ENCODE results near the gene MT1F. TPM values are rescaled to one million over a fixed set of nuclear protein-coding genes. Genes with fewer than 3 reads are reported as not detected.

MT1F gene
- total and polyA plus RNA-seq, 9 of the 15 experiments (the other 6 are each of a cell fraction or from before 2014, with no cell fraction given), result 0.18 to 0.68 (median 0.29) TPM; not detected in 5

DNA sequence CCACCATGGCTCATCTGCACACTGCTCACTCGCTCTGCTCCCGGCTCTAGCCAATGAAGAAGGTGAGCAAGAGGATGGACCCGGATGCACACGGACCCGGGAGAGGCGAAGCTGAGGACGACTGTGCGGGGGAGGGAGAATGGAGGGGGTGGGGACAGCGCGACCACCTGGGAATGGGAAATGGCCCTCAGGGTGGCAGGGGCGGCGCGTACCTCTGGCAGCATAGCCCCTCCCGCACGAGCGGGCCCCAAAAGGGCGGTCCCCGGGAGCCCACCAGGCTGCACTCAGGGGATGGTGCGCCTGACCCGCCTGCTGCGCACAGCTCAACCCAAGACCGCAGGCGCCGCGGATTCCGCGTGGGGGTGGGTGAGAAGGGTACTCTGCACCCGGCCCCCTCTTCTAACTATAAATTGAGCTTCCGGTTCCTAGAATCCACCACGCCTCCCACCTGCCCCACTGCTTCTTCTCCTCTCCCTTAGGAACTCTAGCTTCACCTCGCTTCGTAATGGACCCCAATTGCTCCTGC, 18.0 kb downstream of the MT1F start:
- H3K4me1 ChIP-seq (replicated peaks in 1 of 2; ENCODE audit: control insufficient read depth in 2 of 2, insufficient read depth in 2 of 2, low read length in 2 of 2), result peaks cover 0 to 6% of the 10 kb centered on the region in 2 experiments; a peak in 1 of 5 replicates
- H3K4me2 ChIP-seq (ENCODE audit: insufficient read depth, low read length), result peak overlapping the region; percentile 37; the same call in 1 of the 2 replicates
- H3K4me3 ChIP-seq, result no peak overlapping the region
- H3K27me3 ChIP-seq (ENCODE audit: control insufficient read depth in 2 of 2, insufficient read depth in 2 of 2, low read length in 2 of 2), result peaks cover 18 to 40% of the 10 kb centered on the region in 2 experiments
- ChIA-PET CTCF (ENCODE audit: low intra/inter-chr PET ratio) (interaction anchor here (0.5 kb wide), 1 partner anchor 24 kb away, joined by 5 read pairs; no protein-coding TSS in a partner anchor), POLR2A (interaction anchor here (0.7 kb wide), 1 partner anchor 10 kb away, joined by 4 read pairs; no protein-coding TSS in a partner anchor)
- TF ChIP-seq, protein P1, sequence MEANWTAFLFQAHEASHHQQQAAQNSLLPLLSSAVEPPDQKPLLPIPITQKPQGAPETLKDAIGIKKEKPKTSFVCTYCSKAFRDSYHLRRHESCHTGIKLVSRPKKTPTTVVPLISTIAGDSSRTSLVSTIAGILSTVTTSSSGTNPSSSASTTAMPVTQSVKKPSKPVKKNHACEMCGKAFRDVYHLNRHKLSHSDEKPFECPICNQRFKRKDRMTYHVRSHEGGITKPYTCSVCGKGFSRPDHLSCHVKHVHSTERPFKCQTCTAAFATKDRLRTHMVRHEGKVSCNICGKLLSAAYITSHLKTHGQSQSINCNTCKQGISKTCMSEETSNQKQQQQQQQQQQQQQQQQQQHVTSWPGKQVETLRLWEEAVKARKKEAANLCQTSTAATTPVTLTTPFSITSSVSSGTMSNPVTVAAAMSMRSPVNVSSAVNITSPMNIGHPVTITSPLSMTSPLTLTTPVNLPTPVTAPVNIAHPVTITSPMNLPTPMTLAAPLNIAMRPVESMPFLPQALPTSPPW (CRISPR knock-in tag; IDR thresholded peaks at IDR 0.05), result 0 out of 2 replicates have a peak, but pooled peaks have one; percentile 16
- no peak for TF ChIP-seq ETV1 (tag; conservative IDR thresholded peaks at IDR 0.05; ENCODE audit: low read depth)
- no peaks in the 10 kb centered on the region for H3K9me1 ChIP-seq (ENCODE audit: control insufficient read depth, insufficient read depth, low read length)
- no TSS peak for BruUV-seq (replicated peaks)
- H4K20me1 ChIP-seq (replicated peaks; ENCODE audit: control insufficient read depth, insufficient read depth, low read length), result peaks cover 3% of the 10 kb centered on the region; the same call in 1 of the 2 replicates
- no peak overlapping the region for H3K9ac ChIP-seq (ENCODE audit: insufficient read depth in 1 of 2, low read depth in 2 of 2, low read length in 2 of 2)
- no peaks in the 10 kb centered on the region for H3K9me3 ChIP-seq (replicated peaks; ENCODE audit: control insufficient read depth, insufficient read depth, low read depth, low read length)
- ATAC-seq (no peak; the same call in 2 of the 3 replicates), DNase-seq (ENCODE audit: extremely low read depth in 1 of 4, low spot score in 3 of 4) (peak in 1 of 4 experiments; percentile 15), FAIRE-seq (no peak)
- no peaks in the 10 kb centered on the region for H3K79me2 ChIP-seq (ENCODE audit: control insufficient read depth, insufficient read depth, low read length)
- whole genome bisulfite sequencing (ENCODE audit: insufficient coverage, low coverage, missing lambda C conversion rate), result 10% methylated on average over 31 of the region's 32 CpGs
- no peak overlapping the region for H3K27ac ChIP-seq (ENCODE audit: extremely low read depth, low read depth, low read length)
- intact Hi-C loops (cut with micrococcal nuclease), result no loop called here
- H3K36me3 ChIP-seq (ENCODE audit: control insufficient read depth, insufficient read depth, low read length), result no peaks in the 10 kb centered on the region
- H2AFZ ChIP-seq (ENCODE audit: low read depth, low read length), result no peak overlapping the region
- in situ Hi-C loops (cut with MboI), result no loop called here

DNA sequence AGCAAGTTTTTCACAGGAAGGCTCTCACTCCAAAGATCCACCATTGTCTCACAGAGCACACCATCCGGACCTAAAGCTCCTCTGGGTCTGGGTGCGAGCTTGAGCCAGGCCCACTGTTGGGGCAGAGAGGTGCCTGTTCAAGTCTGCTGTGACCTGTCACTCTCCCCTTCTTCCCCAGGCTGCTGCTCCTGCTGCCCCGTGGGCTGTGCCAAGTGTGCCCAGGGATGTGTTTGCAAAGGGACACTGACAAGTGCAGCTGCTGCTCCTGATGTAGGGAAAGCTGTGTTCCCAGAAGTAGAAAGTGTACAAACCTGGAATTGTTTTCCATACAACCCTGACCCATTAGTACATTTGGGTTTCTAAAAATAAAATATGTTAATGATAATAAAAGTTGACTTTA, 19.7 kb downstream of the MT1F start:
- Histone ChIP-seq H3K4me3 (no peak overlapping the region), H3K4me1 (replicated peaks in 1 of 2; ENCODE audit: control insufficient read depth in 2 of 2, insufficient read depth in 2 of 2, low read length in 2 of 2) (peaks cover under 1 to 13% of the 10 kb centered on the region in 2 experiments; a peak in 3 of 5 replicates), H3K36me3 (ENCODE audit: control insufficient read depth, insufficient read depth, low read length) (no peaks in the 10 kb centered on the region), H3K27ac (ENCODE audit: extremely low read depth, low read depth, low read length) (no peak overlapping the region), H3K27me3 (ENCODE audit: control insufficient read depth in 2 of 2, insufficient read depth in 2 of 2, low read length in 2 of 2) (peaks cover 13 to 44% of the 10 kb centered on the region in 2 experiments), H3K9ac (ENCODE audit: insufficient read depth in 1 of 2, low read depth in 2 of 2, low read length in 2 of 2) (no peak overlapping the region), H2AFZ (ENCODE audit: low read depth, low read length) (no peak overlapping the region), H4K20me1 (replicated peaks; ENCODE audit: control insufficient read depth, insufficient read depth, low read length) (peaks cover 3% of the 10 kb centered on the region; the same call in 1 of the 2 replicates), H3K9me1 (ENCODE audit: control insufficient read depth, insufficient read depth, low read length) (no peaks in the 10 kb centered on the region), H3K79me2 (ENCODE audit: control insufficient read depth, insufficient read depth, low read length) (no peaks in the 10 kb centered on the region), H3K9me3 (replicated peaks; ENCODE audit: control insufficient read depth, insufficient read depth, low read depth, low read length) (no peaks in the 10 kb centered on the region), H3K4me2 (ENCODE audit: insufficient read depth, low read length) (no peak overlapping the region)
- 0% methylated on average over 3 of the region's 3 CpGs for WGBS (ENCODE audit: insufficient coverage, low coverage, missing lambda C conversion rate)
- intact Hi-C loops (cut with micrococcal nuclease) (no loop called here), in situ Hi-C loops (cut with MboI) (no loop called here)
- ATAC-seq (no peak), FAIRE-seq (no peak), DNase-seq (ENCODE audit: extremely low read depth in 1 of 4, low spot score in 3 of 4) (no peak)
- BruUV-seq (replicated peaks), result no TSS peak
- ChIA-PET CTCF (ENCODE audit: low intra/inter-chr PET ratio) (no interaction called here), POLR2A (no interaction called here)
- TF ChIP-seq BCL6 (CRISPR knock-in tag; IDR thresholded peaks at IDR 0.05) (no peak), HMG20B (CRISPR knock-in tag; IDR thresholded peaks at IDR 0.05) (no peak), CBX8 (IDR thresholded peaks at IDR 0.05; ENCODE audit: borderline replicate concordance, extremely low read depth, low read depth, low read length, poor library complexity, severe bottlenecking) (no peak), NCOA4 (IDR thresholded peaks at IDR 0.05; ENCODE audit: partially characterized antibody) (no peak), SMARCA5 (IDR thresholded peaks at IDR 0.05) (no peak)
- TF ChIP-seq, protein P2, sequence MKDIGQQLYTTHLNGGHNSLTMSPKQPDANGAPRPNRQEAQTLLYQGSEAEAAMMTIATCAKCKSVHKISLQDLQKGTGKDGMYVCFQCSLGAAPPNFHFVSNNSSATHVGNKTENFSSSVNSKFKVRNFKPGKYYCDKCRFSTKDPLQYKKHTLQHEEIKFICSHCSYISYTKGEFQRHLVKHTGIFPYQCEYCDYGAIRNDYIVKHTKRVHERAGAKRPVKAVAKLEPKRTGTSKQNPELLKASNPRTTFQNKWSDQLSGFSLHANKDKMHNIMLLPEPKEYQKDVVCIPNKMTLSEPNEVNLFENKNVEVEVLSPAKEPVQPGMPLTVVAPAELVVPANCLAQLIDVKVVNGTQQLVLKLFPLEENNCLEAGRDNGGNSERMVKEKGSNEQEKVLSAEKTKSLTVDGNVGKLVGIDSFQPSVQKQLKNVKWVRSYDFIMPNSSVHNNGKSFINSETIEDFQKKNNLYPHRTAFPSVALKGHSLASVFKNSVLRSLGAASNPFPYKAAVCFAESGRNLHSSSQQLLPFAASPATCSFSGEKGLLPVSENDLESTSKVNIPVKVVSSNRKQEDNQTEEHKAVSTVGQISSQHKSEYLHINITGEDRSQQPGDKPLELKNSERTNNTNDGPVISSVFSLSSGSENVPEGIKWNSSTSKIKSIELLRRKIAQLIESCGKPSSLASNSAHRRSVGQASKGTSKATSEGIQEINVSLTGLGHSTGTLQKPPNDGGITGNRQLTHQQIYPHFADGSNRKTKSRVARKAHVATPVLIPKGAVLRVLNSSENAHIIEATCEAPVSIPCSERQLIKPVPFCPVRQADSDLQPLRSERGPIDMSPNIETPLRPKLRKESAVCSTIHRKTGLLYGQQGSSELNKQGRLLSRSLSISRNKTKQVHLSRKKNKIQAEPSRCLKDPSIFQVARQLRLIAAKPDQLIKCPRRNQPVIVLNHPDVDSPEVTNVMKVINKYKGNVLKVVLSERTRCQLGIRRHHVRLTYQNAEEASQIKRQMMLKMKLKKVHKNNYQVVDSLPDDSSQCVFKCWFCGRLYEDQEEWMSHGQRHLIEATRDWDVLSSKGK (CRISPR knock-in tag; IDR thresholded peaks at IDR 0.05), result no peak
